PC-3 (cell line): Measurements from ENCODE around the gene MDP1. TPM values are rescaled to one million over a fixed set of nuclear protein-coding genes. Genes with fewer than 3 reads are reported as not detected.

Experiments
- ATAC-seq: fragments of 200-7000 bp; cut with Tn5 transposase; 2 replicates; pipeline ENCODE4 v1.9.1; 2020; ENCODE audit warnings: mild to moderate bottlenecking, moderate library complexity
- BruUV-seq: library from RNA; stranded (reverse); fragments of 400-500 nt; replicated peaks from 2 replicates; lab custom pipeline; 2021; lab: Mats Ljungman, UMichigan
- CTCF ChIA-PET: fragments of 300-600 bp; sonication (Branson Sonifier 250); formaldehyde crosslinking; loops from one replicate; lab custom pipeline; 2022; ENCODE audit warnings: antibody characterized with exemption; lab: Charles Lee
- POLR2A ChIA-PET: fragments of 300-600 bp; sonication (Branson Sonifier 250); formaldehyde crosslinking; loops from one replicate; lab custom pipeline; 2022; ENCODE audit warnings: antibody characterized with exemption; ENCODE audit not compliant: unreplicated experiment; lab: Charles Lee
- DNase-seq: peaks from one replicate; pipeline ENCODE4 v3.0.0-alpha.2; 2015
- H2AFZ ChIP-seq: fragments of 300-600 bp; sonication (generic); 2 replicates; pipeline ENCODE4 v1.6.0; 2016; ENCODE audit warnings: antibody characterized with exemption, low read length
- H3F3A ChIP-seq: fragments of 300-600 bp; sonication (generic); one replicate; pipeline ENCODE4 v1.6.0; 2017; ENCODE audit warnings: antibody characterized with exemption, low read length, control low read depth, mild to moderate bottlenecking; ENCODE audit not compliant: unreplicated experiment
- H3K27ac ChIP-seq: fragments of 300-600 bp; sonication (generic); 2 replicates; pipeline ENCODE4 v1.5.1; 2016; ENCODE audit warnings: mild to moderate bottlenecking, low read length
- H3K27me3 ChIP-seq: fragments of 300-600 bp; sonication (generic); 2 replicates; pipeline ENCODE4 v1.6.1; 2016; ENCODE audit warnings: low read length, mixed read lengths
- H3K36me3 ChIP-seq: fragments of 300-600 bp; sonication (generic); 2 replicates; pipeline ENCODE4 v1.6.1; 2016; ENCODE audit warnings: low read depth, mixed run types, low read length, mixed read lengths
- H3K4me1 ChIP-seq: fragments of 300-600 bp; sonication (generic); 2 replicates; pipeline ENCODE4 v1.5.1; 2016; ENCODE audit warnings: low read length; ENCODE audit not compliant: insufficient read depth
- H3K4me2 ChIP-seq: fragments of 300-600 bp; sonication (generic); 2 replicates; pipeline ENCODE4 v1.6.0; 2016; ENCODE audit warnings: low read length
- H3K4me3 ChIP-seq: fragments of 300-600 bp; sonication (generic); 2 replicates; pipeline ENCODE4 v1.5.1; 2016; ENCODE audit warnings: mild to moderate bottlenecking, low read length, mixed read lengths
- H3K79me2 ChIP-seq: fragments of 300-600 bp; sonication (generic); 2 replicates; pipeline ENCODE4 v1.6.1; 2017; ENCODE audit warnings: low read length, mixed read lengths
- H3K9ac ChIP-seq: fragments of 300-600 bp; sonication (generic); 2 replicates; pipeline ENCODE4 v1.6.0; 2016; ENCODE audit warnings: mild to moderate bottlenecking, low read length
- H3K9me2 ChIP-seq: fragments of 300-600 bp; sonication (generic); replicated peaks from 2 replicates; pipeline ENCODE4 v1.6.1; 2016; ENCODE audit warnings: mixed run types, low read length, mixed read lengths
- H3K9me3 ChIP-seq: fragments of 300-600 bp; sonication (generic); 2 replicates; pipeline ENCODE4 v1.6.1; 2016; ENCODE audit warnings: low read length, mixed read lengths
- H4K20me1 ChIP-seq: fragments of 300-600 bp; sonication (generic); 2 replicates; pipeline ENCODE4 v1.6.1; 2016; ENCODE audit warnings: low read length, mixed read lengths
- CTCF ChIP-seq: fragments of 300-600 bp; sonication (generic); conservative IDR thresholded peaks from 2 replicates; pipeline ENCODE4 v1.5.1; 2017; ENCODE audit warnings: antibody characterized with exemption, low read depth, mild to moderate bottlenecking, low read length
- EZH2 ChIP-seq: fragments of 300-600 bp; sonication (generic); IDR thresholded peaks from one replicate; pipeline ENCODE4 v1.6.1; 2017; ENCODE audit warnings: antibody characterized with exemption, mild to moderate bottlenecking, low read length; ENCODE audit not compliant: unreplicated experiment
- EZH2phosphoT487 ChIP-seq: fragments of 300-600 bp; sonication (generic); IDR thresholded peaks from 2 replicates; pipeline ENCODE4 v1.6.1; 2018; ENCODE audit warnings: mild to moderate bottlenecking, antibody characterized with exemption, low read length, borderline replicate concordance
- intact Hi-C: fragments of 100-400 bp; cut with micrococcal nuclease; formaldehyde crosslinking; loops from 2 replicates; pipeline ENCODE4 v1.9.0; 2023
- total RNA-seq: library from RNA; depleted of rRNA; stranded (reverse); fragments of >200 nt; gene quantifications from 2 replicates; pipeline ENCODE4 v1.2.3, GENCODE V29; 2014

The MDP1 gene
- total RNA-seq, 1 experiment from 2014 or later: 23.5 TPM

GRCh38 chr14:24198814-24199524 lies 16.9 kb downstream of the MDP1 start:
- no TSS peak for BruUV-seq
- Histone ChIP-seq H3F3A (no peaks in the 10 kb centered on the region), H3K9me2 (no peaks in the 10 kb centered on the region), H2AFZ (no peak overlapping the region), H3K4me3 (no peak overlapping the region), H3K4me2 (no peak overlapping the region), H4K20me1 (no peaks in the 10 kb centered on the region), H3K27me3 (no peaks in the 10 kb centered on the region), H3K4me1 (peaks cover 9% of the 10 kb centered on the region), H3K36me3 (peaks cover 10% of the 10 kb centered on the region), H3K27ac (no peak overlapping the region), H3K9me3 (no peaks in the 10 kb centered on the region), H3K79me2 (peaks cover 38% of the 10 kb centered on the region), H3K9ac (no peak overlapping the region)
- ChIA-PET POLR2A (interaction anchor here (0.5 kb wide), 1 partner anchor 10 kb away, joined by 3 read pairs; no protein-coding TSS in a partner anchor), CTCF (interaction anchor here (0.6 kb wide), 1 partner anchor 47 kb away, joined by 5 read pairs; no protein-coding TSS in a partner anchor)
- no peak for DNase-seq
- no peak for ATAC-seq
- TF ChIP-seq EZH2 (no peak), CTCF (no peak), EZH2phosphoT487 (no peak)
- intact Hi-C loops: no loop called here

GRCh38 chr14:24197056-24197450 lies 18.8 kb downstream of the MDP1 start:
- H3K4me2 ChIP-seq: peak overlapping the region; percentile 97
- ChIA-PET CTCF (no interaction called here), POLR2A (interaction anchor here (0.7 kb wide), 1 partner anchor 61 kb away, joined by 4 read pairs; the partner anchor contains the start of gene PSME1)
- H3K27ac ChIP-seq: no peak overlapping the region
- H3K4me3 ChIP-seq: 0 out of 2 replicates have a peak overlapping the region, but pooled peaks have one; percentile 86
- no peaks in the 10 kb centered on the region for H3K9me2 ChIP-seq
- H3K9me3 ChIP-seq: no peaks in the 10 kb centered on the region
- H3F3A ChIP-seq: no peaks in the 10 kb centered on the region
- H3K36me3 ChIP-seq: peaks cover 14% of the 10 kb centered on the region
- H2AFZ ChIP-seq: no peak overlapping the region
- H4K20me1 ChIP-seq: no peaks in the 10 kb centered on the region
- peaks cover 9% of the 10 kb centered on the region for H3K4me1 ChIP-seq
- peaks cover 50% of the 10 kb centered on the region for H3K79me2 ChIP-seq
- intact Hi-C loops: loop anchor here (2.0 kb wide), 1 partner anchor 16 kb away; the partner anchor contains the start of gene CHMP4A
- no peak overlapping the region; the same call in 1 of the 2 replicates for H3K9ac ChIP-seq
- ATAC-seq (no peak), DNase-seq (no peak)
- no peak for TF ChIP-seq CTCF
- no TSS peak for BruUV-seq
- H3K27me3 ChIP-seq: no peaks in the 10 kb centered on the region
